HL-60 (cell line): Measurements from ENCODE around the gene ARX.

Experiments used
- CTCF ChIP-seq: IDR thresholded peaks from one replicate; pipeline ENCODE4 v1.5.1; 2011; ENCODE audit warnings: low read length, control low read depth, inconsistent platforms; ENCODE audit not compliant: insufficient read depth
- GABPA ChIP-seq: IDR thresholded peaks from 2 replicates; pipeline ENCODE4 v1.6.1; 2012; ENCODE audit warnings: low read depth
- POLR2AphosphoS5 ChIP-seq: IDR thresholded peaks from 2 replicates; pipeline ENCODE4 v1.6.1; 2012; ENCODE audit warnings: low read depth

GRCh38 chrX:25016938-25017598 is 1.3 kb upstream of the ARX start:
- TF ChIP-seq CTCF (no peak), POLR2AphosphoS5 (no peak), GABPA (no peak)
